Esophagus (tissue), 2 donors: ENCODE measurements around the gene ANKRD34C. TPM values are rescaled to one million over a fixed set of nuclear protein-coding genes. Genes with fewer than 3 reads are reported as not detected.

Experiments
- H3K27ac ChIP-seq, 2 donors: one replicate each; pipeline ENCODE4 v1.5.1; 2013; ENCODE audit warnings: low read depth in 2 of 2, mild to moderate bottlenecking in 2 of 2, inconsistent platforms in 1 of 2, low read length in 1 of 2, moderate library complexity in 1 of 2
- H3K27me3 ChIP-seq, 2 donors: one replicate each; pipeline ENCODE4 v1.6.1; 2013; ENCODE audit warnings: low read length in 2 of 2, control low read depth in 1 of 2, mild to moderate bottlenecking in 1 of 2; ENCODE audit not compliant: insufficient read depth in 2 of 2, control insufficient read depth in 1 of 2
- H3K36me3 ChIP-seq, 2 donors: one replicate each; pipeline ENCODE4 v1.6.1; 2013; ENCODE audit warnings: low read length in 1 of 2; ENCODE audit not compliant: control insufficient read depth in 2 of 2, insufficient read depth in 2 of 2
- H3K4me1 ChIP-seq, 2 donors: one replicate each; pipeline ENCODE4 v1.6.1; 2013; ENCODE audit warnings: low read length in 1 of 2; ENCODE audit not compliant: control insufficient read depth in 2 of 2, insufficient read depth in 2 of 2
- H3K4me3 ChIP-seq, 2 donors: one replicate each; pipeline ENCODE4 v1.5.1; 2013; ENCODE audit warnings: low read length in 2 of 2, mild to moderate bottlenecking in 2 of 2, low read depth in 1 of 2, moderate library complexity in 1 of 2
- H3K9me3 ChIP-seq, 2 donors: one replicate each; pipeline ENCODE4 v1.6.1; 2013; ENCODE audit warnings: mild to moderate bottlenecking in 2 of 2, low read depth in 1 of 2, low read length in 1 of 2, moderate library complexity in 1 of 2; ENCODE audit not compliant: control insufficient read depth in 2 of 2, insufficient read depth in 1 of 2
- WGBS, 2 donors: extraction: QIAGEN DNeasy Blood & Tissue Kit; methylation state at CpG; one replicate each; pipeline ENCODE4 v1.1.7; 2013; 5-methylcytosine and 5-hydroxymethylcytosine counted together
- polyA plus RNA-seq, 2 donors: library from polyadenylated mRNA; stranded (reverse); fragments of 200-250 nt; gene quantifications; one replicate each; pipeline ENCODE4 v1.2.3, GENCODE V29; 2013
- donor health status: healthy with polysubstance abuse.
- donor health status: Bipolar disorder and iron deficiency.

The ANKRD34C gene
- polyA plus RNA-seq = not detected

DNA sequence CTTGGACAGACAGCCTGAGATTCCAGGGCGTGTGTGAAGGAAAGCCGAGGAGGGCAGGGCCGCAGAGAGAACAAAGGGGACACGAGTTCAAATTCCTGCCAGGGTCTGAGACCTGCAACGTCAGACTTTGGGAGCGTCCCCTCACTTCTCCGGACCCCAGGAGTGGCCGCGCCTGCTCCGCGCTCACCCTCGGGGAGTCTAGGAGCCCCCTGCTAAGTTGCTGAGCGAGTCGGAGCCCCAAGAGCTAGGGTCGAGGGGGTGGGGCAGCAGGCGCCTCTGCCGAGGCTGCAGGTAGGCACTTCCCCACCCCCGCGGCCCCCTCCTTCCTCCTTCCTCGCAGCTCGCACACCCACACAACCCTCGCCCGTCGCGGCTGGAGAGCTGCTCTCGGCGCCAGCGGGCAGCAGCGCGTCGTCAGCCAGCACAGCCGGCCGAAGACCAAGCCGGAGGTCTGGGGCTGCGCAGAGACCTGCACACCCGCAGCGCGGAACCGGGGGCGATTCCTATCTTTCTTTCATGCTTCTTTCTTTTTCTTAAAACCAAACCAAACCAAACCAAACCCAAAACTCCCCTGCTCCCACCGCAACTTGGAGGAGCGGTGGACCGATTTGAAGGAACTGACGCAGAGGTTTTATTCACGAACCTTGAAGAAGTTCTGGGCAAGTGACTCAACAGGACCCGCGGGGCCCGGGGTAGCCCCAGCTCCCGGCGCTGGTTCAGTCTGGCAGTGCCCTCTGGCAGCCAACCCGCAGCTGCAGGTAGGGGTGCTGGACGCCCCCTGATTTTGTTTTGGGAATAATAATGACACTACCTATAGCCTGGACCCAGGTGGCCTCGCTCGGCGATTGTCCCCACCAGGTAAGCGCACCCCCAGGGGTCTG, at the start of gene ANKRD34C:
Gene ANKRD34C (plus strand): TSS at position 352 of the 881 bp plus-strand sequence. CDS start 10,563 bp downstream, outside the sequence.
- Histone ChIP-seq H3K27me3 (peaks cover 8 to 19% of the 10 kb centered on the region in 2 donors), H3K9me3 (peaks cover 0 to 3% of the 10 kb centered on the region in 2 donors), H3K4me3 (no peak within 1 kb of the TSS), H3K4me1 (peaks cover 0 to 2% of the 10 kb centered on the region in 2 donors), H3K27ac (no peak within 1 kb of the TSS), H3K36me3 (no peaks in the 10 kb centered on the region)
- 10 to 13% methylated on average over 50 to 56 of the region's 56 CpGs for WGBS, 2 donors

DNA sequence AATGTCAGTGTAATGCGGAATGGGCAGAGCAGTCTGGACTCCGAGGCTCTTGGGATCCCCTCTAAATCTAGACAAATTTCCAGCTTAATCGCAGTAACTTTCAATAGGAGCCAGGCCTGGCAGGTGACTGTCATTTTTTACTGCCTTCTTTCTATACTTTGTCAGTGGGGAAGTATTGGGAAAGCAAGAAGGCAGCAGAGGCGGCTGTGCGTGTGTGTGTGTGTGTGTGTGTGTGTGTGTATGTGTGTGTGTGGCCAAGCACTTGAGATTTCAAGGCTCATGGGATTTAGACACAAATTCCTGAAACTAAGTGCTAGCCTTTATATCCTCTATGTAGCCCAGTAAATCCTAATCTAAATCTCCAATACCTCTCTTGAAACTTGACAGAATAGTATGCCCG, 49.3 kb upstream of the ANKRD34C start:
- H3K4me3 ChIP-seq = no peak overlapping the region
- H3K9me3 ChIP-seq = no peaks in the 10 kb centered on the region
- 76 to 78% methylated on average over 6 of the region's 6 CpGs for WGBS, 2 donors
- no peaks in the 10 kb centered on the region for H3K36me3 ChIP-seq
- H3K4me1 ChIP-seq = no peaks in the 10 kb centered on the region
- H3K27ac ChIP-seq = no peak overlapping the region
- no peaks in the 10 kb centered on the region for H3K27me3 ChIP-seq

DNA sequence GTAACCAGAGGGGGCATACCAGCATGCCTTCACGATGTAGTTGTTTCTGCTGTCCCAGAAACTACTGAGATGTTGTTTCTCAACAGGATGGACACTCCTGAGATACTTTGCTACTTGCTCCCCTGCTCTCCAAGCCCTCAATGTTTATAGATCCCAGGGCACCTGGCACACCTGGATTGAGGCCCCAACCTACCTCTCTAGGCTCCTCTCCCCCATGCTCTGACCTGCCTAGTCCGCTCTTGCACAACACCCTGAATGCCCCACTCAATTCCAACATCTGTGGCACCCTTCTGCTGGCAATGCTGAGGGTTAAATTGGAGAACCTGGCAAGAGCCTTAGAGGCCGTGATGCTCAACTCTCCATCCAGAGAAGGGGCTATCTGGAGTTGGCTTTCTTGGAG, 42.5 kb upstream of the ANKRD34C start:
- WGBS, 2 donors = 65 to 72% methylated on average over 3 of the region's 3 CpGs
- Histone ChIP-seq H3K27me3 (no peaks in the 10 kb centered on the region), H3K4me1 (no peaks in the 10 kb centered on the region)

DNA sequence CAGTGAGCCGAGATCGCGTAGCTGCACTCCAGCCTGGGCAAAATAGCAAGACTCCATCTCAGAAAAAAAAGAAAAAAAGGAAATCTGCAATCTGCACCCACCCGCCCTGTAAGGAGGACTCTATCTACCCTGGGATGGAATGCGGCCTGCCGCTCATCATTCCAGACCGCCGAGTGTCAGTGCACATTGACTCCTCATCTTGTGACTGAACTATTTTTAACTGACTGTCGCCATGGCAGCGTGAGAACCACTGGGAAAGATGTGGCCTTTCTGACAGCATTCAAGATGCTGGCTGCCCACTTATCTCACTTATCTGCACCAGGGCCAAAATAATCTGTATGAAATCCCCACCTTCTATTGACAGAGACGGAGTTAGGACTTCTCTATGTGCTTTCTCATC, 38.8 kb upstream of the ANKRD34C start:
- no peak overlapping the region for H3K4me3 ChIP-seq
- WGBS, 2 donors = 72 to 76% methylated on average over 11 of the region's 11 CpGs
- H3K27ac ChIP-seq = no peak overlapping the region
- no peaks in the 10 kb centered on the region for H3K36me3 ChIP-seq
- H3K27me3 ChIP-seq = no peaks in the 10 kb centered on the region
- no peaks in the 10 kb centered on the region for H3K9me3 ChIP-seq
- H3K4me1 ChIP-seq = no peaks in the 10 kb centered on the region

More for the DNA sequence above, 42.5 kb upstream of the ANKRD34C start:
- no peak overlapping the region for H3K4me3 ChIP-seq
- no peak overlapping the region for H3K27ac ChIP-seq
- H3K9me3 ChIP-seq = no peaks in the 10 kb centered on the region
- no peaks in the 10 kb centered on the region for H3K36me3 ChIP-seq

DNA sequence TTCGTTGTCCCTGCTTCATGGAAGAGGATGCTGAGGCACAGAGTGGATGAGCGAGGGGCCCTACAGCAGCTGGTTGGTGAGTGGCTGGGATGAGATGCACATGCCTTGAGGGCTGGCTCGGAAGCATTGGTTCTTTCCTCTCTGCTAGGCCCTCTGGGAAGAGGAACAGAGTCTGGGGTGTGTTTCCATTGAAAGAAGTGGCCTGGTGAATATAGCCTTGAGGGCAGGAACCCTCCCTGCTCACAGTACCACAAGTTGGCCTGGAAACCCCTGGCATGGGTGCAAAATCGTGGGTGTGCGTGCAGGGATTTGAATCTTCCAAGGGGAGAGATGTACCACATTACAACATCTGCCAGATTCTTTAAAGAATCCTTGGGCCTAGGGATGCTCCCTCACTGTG, 37.6 kb upstream of the ANKRD34C start:
- H3K9me3 ChIP-seq = no peaks in the 10 kb centered on the region
- H3K27me3 ChIP-seq = no peaks in the 10 kb centered on the region
- H3K4me1 ChIP-seq = no peaks in the 10 kb centered on the region
- WGBS, 2 donors = 76 to 84% methylated on average over 5 of the region's 5 CpGs
- no peak overlapping the region for H3K27ac ChIP-seq
- no peak overlapping the region for H3K4me3 ChIP-seq
- no peaks in the 10 kb centered on the region for H3K36me3 ChIP-seq

DNA sequence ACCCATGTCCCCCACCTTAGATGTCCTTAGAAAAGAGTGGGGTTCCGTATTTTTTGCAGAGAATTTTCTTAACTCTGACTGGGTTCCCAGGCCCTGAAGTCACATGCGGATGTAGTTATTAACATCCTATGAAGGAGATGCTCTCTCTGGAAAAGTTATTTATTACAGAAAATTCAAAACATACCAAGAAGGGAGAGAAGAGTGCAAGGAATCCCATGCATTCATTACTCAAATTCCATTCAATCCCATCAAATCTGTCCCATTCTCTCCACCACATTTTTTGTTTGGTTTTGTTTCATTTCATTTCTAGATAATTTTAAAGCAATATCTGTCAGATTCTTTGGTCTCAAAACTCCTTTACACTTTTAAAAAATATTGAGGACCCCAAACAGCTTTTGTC, 34.3 kb upstream of the ANKRD34C start:
- Histone ChIP-seq H3K4me3 (no peak overlapping the region), H3K4me1 (no peaks in the 10 kb centered on the region), H3K9me3 (no peaks in the 10 kb centered on the region), H3K27me3 (no peaks in the 10 kb centered on the region), H3K27ac (no peak overlapping the region), H3K36me3 (no peaks in the 10 kb centered on the region)
- WGBS, 2 donors = 83 to 88% methylated on average over 2 of the region's 2 CpGs

DNA sequence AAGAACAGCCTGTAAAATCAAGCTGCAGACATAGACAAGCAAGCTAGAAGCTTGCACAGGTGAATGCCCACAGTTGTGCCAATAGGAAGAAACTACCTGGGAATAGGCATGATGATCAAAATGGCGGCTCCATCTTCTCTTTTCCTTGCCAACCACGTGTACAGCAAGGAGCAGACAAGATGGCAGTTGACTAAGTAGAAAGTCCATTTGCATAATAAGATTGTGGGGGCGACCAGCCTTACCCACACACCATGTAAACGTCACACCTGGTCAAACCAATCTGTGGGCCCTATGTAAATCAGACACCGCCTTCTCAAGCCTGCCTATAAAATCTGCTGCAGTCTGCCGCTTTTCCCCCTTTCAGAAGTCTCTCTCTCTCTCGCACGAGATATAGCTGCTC, 25.1 kb upstream of the ANKRD34C start:
- Histone ChIP-seq H3K4me1 (no peaks in the 10 kb centered on the region), H3K27me3 (no peaks in the 10 kb centered on the region)
- 76 to 79% methylated on average over 8 of the region's 8 CpGs for WGBS, 2 donors

DNA sequence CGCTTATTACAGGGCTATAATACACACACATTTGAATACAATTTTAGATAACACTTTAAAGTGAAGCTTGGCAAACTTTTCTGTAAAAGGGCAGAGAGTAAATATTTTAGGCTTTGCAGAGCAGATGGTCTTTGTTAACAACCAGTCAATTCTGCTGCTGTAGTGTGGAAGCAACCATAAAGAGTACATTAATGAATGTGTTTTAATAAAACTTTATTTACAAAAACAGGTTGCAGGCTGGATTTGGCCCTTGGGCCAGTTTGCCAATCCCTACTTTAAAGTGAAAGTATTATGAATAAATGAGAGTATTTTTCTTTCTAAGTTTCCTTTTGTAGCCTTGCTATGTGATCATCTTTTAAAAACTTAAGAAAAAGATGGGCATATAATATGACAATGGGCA, 20.7 kb upstream of the ANKRD34C start:
- 91 to 97% methylated on average over 1 of the region's 1 CpG for WGBS, 2 donors
- no peaks in the 10 kb centered on the region for H3K4me1 ChIP-seq
- no peaks in the 10 kb centered on the region for H3K27me3 ChIP-seq
- no peaks in the 10 kb centered on the region for H3K36me3 ChIP-seq
- H3K27ac ChIP-seq = no peak overlapping the region
- H3K9me3 ChIP-seq = no peaks in the 10 kb centered on the region
- no peak overlapping the region for H3K4me3 ChIP-seq

More for the DNA sequence above, 25.1 kb upstream of the ANKRD34C start:
- no peaks in the 10 kb centered on the region for H3K36me3 ChIP-seq
- H3K4me3 ChIP-seq = no peak overlapping the region
- H3K9me3 ChIP-seq = peaks cover 0 to 2% of the 10 kb centered on the region in 2 donors
- no peak overlapping the region for H3K27ac ChIP-seq

DNA sequence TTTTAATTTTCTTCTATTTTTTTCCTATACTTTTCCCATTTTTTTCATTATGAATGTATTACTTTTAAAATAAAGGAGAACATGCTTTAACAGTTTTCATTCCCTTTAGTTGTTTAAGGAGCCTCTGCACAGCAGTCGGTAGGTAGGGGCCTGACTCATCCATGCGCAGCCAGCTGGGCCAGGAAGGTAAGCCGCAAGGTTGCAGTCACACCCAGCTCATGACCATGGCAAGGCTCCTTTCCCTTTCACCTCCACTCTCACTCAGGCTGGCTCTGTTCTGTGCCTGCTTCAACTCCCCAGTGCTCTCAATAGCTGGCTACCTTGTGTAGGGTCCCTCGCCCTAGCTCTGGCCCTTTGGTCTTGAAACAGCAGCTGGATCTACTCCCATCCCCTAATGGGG, 17.4 kb upstream of the ANKRD34C start:
- Histone ChIP-seq H3K4me1 (no peaks in the 10 kb centered on the region), H3K27ac (no peak overlapping the region), H3K27me3 (no peaks in the 10 kb centered on the region), H3K4me3 (no peak overlapping the region), H3K9me3 (no peaks in the 10 kb centered on the region), H3K36me3 (no peaks in the 10 kb centered on the region)
- 79 to 83% methylated on average over 4 of the region's 4 CpGs for WGBS, 2 donors
